GM18951 (cell line): ENCODE measurements around the gene RNF157.

ENCODE experiments used
- POLR2A ChIP-seq: IDR thresholded peaks from 4 replicates; pipeline ENCODE4 v1.6.1; 2011; ENCODE audit warnings: mild to moderate bottlenecking; ENCODE audit not compliant: insufficient read length, insufficient read depth; ENCODE audit errors: extremely low read depth
- in situ Hi-C: fragments of 300-500 bp; cut with MboI; formaldehyde crosslinking; loops from one replicate; pipeline ENCODE4 v1.12.0; 2022; ENCODE audit warnings: low sequenced_read_pairs, mixed read lengths, inconsistent platforms; ENCODE audit not compliant: unreplicated experiment

Gene RNF157

DNA sequence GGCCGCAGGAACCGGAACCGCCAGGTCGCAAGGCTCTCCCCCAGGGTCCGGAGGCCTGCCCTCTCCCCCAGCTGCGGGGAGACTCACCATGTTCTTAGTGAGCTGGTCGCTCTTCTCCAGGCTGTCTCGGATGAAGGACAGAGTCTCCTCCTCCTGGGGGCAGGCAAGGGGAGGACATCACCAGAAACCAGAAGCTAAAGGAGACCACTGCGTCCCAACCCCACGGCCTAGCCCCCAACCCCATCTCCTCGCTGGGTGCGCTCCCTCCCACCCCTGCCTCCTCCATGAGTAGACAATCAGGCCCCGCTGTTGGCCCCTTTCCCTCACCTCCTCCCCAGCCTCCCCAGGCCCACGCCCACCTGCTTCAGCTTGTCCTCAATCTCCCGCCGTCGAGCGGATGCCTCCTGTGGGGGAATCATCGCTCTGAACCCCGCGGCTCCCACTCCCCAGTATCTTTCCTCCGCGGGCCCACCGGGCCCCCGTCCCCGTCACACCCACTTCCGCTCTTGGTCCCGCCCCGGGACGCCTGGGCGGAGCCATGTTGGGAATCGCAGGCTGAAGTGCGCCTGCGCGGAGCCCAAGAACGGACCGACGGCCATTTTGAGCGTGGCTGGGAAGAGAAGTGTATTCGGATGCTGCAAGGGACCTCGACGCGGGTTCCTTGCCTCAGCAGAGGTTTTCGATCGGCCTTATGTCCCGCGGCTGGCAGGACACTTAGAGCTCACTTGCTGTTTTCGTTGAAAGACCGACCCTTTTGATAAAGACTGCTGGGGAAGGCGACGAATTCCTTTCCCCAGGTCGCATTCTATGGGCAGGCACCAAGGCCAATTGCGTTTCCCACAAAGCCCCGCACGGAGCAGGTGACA lies 136.8 kb downstream of the RNF157 start, which contains the start of gene EXOC7:
EXOC7 (minus strand) TSS at position 514 of the 866 bp plus-strand sequence; CDS start at position 419, 95 bp downstream.
- peak; percentile 80 for TF ChIP-seq POLR2A
- in situ Hi-C loops = no loop called here

DNA sequence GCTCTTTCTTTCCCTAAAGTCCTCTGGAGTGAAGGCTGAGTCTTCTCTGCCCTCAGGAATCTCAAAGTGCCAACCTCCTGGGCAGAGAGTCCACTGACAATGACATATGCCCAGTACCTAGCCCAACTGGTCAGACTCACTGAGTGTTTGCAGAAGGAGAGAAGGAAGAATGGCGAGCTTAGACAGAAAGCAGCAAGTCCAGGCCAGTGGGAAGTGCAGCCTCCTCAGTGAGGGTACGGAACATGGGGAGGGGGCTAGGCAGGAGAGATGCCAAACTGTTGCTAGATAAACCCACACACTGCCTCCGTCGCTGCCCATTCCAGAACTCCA lies 137.4 kb downstream of the RNF157 start:
- TF ChIP-seq POLR2A = no peak
- in situ Hi-C loops = no loop called here

DNA sequence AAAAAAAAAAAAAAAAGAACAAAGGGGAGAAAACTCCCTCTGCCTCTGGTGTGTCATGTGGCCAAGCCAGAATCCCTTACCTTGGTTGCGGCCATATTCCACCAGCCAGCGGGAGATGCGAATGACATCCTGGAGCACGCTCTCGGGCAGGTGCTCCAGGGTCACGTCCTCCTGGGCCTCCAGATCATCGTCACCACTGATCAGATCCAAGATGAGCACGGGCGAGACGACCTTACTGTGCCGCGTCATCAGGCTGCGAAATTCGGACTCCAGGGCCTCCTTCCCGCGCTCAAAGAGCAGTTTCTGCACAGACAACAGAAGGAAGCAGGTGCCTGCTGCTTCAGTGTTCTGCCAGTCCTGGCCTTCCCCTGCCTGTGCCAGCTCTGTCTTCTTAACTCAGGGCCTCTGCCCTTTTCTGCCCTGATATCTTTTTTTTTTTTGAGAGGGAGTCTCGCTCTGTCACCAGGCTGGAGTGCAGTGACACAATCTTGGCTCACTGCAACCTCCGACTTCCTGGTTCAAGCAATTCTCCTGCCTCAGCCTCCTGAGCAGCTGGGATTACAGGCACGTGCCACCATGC lies 142.5 kb downstream of the RNF157 start:
- in situ Hi-C loops = no loop called here
- TF ChIP-seq POLR2A = no peak

DNA sequence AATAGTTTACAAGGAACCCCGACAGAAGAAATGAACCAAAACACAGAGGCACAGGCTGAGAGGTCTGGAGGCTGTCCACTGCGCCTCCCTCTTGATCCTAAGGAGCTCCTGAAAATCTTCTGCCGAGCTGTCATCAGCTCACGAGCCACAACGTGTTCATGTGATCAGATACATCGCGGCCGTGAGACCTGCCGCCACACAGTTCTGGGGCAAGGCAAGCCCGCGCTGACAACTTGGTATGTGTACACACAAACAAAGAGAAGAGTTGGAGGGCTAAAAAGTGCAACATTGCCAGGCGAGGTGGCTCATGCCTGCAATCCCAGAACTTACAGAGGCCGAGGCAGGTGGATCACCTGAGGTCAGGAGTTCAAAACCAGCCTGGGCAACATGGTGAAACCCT lies 144.3 kb downstream of the RNF157 start:
- TF ChIP-seq POLR2A = no peak
- in situ Hi-C loops = no loop called here

DNA sequence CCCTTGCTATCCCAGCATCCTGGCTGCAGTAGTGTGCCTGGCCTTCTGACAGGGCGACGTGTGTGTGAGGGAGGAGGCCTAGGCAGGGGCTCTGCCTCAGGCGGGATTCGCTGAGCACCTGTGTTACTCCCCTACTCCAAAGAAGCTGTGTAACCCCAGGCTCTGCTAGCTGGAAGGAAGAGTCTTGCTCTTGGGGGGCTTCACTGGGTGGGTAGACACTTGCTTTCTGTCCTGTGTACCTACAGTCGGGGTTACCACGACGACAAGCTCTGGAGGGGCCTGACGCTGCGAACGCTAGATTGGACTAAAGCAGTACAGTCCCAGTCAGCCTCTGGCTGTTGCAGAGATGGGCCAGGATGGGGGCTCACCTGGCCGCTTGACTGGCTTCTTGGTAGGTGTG lies 146.2 kb downstream of the RNF157 start:
- in situ Hi-C loops = no loop called here
- TF ChIP-seq POLR2A = no peak

DNA sequence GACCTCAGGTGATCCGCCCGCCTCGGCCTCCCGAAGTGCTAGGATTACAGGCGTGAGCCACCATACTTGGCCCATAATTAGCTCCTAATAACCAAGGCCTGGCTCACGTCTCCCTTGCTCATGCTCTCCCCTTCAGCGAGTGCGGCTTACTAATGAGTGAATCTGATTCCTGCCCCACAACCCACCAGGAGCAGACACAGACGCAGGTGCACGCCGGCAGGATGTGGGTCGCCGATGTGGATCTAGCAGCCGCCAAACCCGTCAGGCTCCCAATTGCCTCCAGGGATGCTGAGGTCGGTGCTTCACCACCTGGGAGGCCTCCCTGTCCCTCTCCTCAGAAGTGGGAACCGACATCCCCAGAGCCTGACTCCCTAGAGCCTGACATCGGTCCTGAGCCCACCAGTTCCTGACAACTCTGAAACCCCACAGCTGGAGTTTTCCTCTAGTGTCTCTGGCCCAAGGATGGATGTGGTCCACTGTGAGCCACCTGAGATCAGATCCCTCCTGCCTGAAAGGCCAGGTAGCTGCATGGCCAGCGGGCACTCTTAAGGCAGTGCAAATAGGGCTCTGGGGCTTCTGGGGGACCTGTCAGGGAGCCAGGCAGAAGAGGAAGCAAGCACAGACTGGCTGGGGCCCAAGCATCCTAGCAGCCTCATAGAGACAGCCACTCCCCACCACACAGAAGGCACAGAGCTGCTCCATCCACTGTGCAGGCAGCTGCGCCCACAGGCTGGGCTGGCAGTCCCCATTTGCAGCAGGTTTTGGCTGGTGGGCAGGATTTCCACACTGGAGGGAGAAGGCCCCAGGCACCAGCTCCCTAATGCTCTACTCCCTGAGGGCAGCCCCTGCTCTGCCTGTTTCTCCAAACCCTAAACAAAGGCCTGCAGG lies 147.5 kb downstream of the RNF157 start:
- in situ Hi-C loops = no loop called here
- TF ChIP-seq POLR2A = no peak
